Effector memory CD4-positive, alpha-beta T cell (primary cell): ENCODE data around the gene ACP7.
"Not testable (repeated sequence)": the region's sequence is repeated elsewhere in the genome, so short reads cannot be mapped to it uniquely, and the experiment has no call there.

Experiments
- DNase-seq, 3 donors: peaks; one replicate each; pipeline ENCODE4 v3.0.0-alpha.2; 2020
- H3K27ac ChIP-seq: 2 replicates; pipeline ENCODE4 v1.7.0; 2013; ENCODE audit warnings: mild to moderate bottlenecking, low read length, moderate library complexity; ENCODE audit not compliant: insufficient read depth, poor library complexity, severe bottlenecking
- H3K27me3 ChIP-seq: replicated peaks from 2 replicates; pipeline ENCODE4 v1.7.0; 2013; ENCODE audit warnings: mild to moderate bottlenecking, low read length; ENCODE audit not compliant: insufficient read depth, control insufficient read depth, poor library complexity, severe bottlenecking
- H3K36me3 ChIP-seq: 2 replicates; pipeline ENCODE4 v1.7.0; 2013; ENCODE audit warnings: mild to moderate bottlenecking, low read length, moderate library complexity; ENCODE audit not compliant: control insufficient read depth, insufficient read depth
- H3K4me1 ChIP-seq: 2 replicates; pipeline ENCODE4 v1.7.0; 2013; ENCODE audit warnings: low read length, mild to moderate bottlenecking; ENCODE audit not compliant: control insufficient read depth, insufficient read depth, poor library complexity, severe bottlenecking
- H3K4me3 ChIP-seq: 2 replicates; pipeline ENCODE4 v1.7.0; 2013; ENCODE audit warnings: low read length, low read depth, mild to moderate bottlenecking; ENCODE audit not compliant: insufficient read depth, poor library complexity, severe bottlenecking
- H3K9me3 ChIP-seq: 2 replicates; pipeline ENCODE4 v1.7.0; 2013; ENCODE audit warnings: mild to moderate bottlenecking, low read length, moderate library complexity; ENCODE audit not compliant: control insufficient read depth

ACP7 gene

DNA sequence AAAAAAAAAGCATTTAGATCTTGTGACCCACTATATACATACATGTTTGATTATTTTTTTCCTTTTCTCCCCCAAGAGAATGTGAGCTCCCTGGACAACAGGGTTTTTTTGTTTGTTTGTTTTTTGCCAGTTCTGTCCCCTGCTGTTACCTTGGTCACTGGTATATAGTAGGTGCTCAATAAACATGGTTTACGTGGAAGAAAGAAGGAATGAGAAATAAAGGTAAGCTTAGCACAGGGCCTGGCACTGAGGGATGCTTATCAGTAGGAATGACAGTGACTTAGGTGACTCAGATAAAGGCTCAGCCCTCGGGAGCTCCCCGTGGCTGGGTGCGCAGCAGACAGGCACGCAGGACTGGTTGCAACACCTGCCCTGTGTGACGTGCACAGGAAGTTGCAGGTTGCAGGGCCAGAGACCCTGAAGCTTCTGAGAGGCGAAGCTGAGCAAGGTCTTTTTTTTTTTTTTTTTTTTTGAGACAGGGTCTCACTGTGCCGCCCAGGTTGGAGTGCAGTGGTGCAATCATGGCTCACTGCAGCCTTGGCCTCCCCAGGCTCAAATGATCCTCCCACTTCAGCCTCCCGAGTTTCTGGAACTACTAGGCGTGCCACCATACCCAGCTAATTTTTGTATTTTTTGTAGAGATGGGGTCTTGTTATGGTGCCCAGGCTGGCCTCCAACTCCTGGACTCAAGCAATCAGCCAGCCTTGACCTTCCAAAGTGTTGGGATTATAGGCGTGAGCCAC, 31.1 kb downstream of the ACP7 start:
- no peak for DNase-seq
- no peaks in the 10 kb centered on the region for H3K9me3 ChIP-seq
- H3K4me3 ChIP-seq = no peak overlapping the region
- H3K4me1 ChIP-seq = no peaks in the 10 kb centered on the region
- H3K27me3 ChIP-seq = no peaks in the 10 kb centered on the region
- no peaks in the 10 kb centered on the region for H3K36me3 ChIP-seq
- H3K27ac ChIP-seq = no peak overlapping the region

DNA sequence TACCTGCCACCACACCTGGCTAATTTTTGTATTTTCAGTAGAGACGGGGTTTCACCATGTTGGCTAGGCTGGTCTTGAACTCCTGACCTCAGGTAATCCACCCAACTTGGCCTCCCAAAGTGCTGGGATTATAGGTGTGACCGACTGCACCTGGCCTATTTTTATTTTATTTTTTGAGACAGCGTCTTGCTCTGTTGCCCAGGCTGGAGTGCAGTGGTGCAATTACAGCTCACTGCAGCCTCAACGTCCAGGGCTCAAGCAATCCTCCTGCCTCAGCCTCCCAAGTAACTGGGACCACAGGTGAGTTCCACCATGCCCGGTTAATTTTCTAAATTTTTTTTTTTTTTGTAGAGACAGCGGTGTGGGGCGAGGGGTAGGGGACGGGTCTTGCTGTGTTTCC, 32.9 kb downstream of the ACP7 start:
- H3K4me1 ChIP-seq, H3K36me3 ChIP-seq, H3K9me3 ChIP-seq, DNase-seq, H3K27ac ChIP-seq, H3K4me3 ChIP-seq, H3K27me3 ChIP-seq: not testable (repeated sequence)

DNA sequence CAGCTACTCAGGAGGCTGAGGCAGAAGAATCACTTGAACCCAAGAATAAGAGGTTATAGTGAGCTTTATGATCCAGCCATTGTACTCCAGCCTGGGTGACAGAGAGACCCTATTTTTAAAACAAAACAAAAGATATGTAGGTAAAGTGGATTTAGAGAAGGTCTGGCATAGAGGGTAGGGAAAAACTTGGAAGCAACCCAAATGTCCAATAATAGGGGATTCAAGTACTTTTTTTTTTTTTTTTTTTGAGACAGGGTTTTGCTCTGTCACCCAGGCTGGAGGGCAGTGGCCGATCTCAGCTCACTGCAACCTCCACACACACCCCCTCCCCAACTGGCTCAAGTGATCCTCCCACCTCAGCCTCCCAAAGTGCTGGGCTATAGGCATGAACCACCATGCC, 35.7 kb downstream of the ACP7 start:
- Histone ChIP-seq H3K27me3 (no peaks in the 10 kb centered on the region), H3K27ac (no peak overlapping the region), H3K4me3 (no peak overlapping the region), H3K9me3 (no peaks in the 10 kb centered on the region), H3K4me1 (peaks cover under 1% of the 10 kb centered on the region), H3K36me3 (no peaks in the 10 kb centered on the region)
- no peak for DNase-seq

DNA sequence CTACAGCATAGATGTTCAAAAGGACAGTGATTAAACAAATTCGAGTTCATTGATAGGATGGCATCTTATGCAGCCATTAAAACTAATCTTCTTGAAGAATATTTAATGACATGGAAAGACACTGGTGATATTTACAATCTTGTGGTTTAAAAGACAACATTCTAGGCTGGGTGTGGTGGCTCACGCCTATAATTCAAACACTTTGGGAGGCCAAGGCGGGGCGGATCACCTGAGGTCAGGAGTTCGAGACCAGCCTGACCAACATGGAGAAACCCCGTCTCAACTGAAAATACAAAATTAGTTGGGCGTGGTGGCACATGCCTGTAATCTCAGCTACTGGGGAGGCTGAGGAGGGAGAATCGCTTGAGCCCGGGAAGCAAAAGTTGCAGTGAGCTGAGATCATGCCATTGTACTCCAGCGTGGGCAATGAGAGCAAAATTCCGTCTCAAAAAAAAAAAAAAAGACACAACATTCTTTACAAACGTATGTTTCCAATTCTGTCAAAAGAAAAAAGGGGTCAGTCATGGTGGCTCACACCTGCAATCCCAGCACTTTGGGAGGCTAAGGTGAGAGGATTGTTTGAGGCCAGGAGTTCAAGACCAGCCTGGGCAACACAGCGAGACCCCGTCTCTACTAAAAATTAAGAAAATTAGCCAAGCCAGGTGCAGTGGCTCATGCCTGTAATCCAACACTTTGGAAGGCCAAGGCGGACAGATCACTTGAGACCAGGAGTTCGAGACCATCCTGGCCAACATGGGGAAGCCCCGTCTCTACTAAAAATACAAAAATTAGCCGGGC, 39.0 kb downstream of the ACP7 start:
- Histone ChIP-seq H3K4me1 (peaks cover 10% of the 10 kb centered on the region), H3K36me3 (no peaks in the 10 kb centered on the region), H3K27me3 (no peaks in the 10 kb centered on the region), H3K4me3 (no peak overlapping the region), H3K27ac (no peak overlapping the region), H3K9me3 (no peaks in the 10 kb centered on the region)
- DNase-seq = no peak

DNA sequence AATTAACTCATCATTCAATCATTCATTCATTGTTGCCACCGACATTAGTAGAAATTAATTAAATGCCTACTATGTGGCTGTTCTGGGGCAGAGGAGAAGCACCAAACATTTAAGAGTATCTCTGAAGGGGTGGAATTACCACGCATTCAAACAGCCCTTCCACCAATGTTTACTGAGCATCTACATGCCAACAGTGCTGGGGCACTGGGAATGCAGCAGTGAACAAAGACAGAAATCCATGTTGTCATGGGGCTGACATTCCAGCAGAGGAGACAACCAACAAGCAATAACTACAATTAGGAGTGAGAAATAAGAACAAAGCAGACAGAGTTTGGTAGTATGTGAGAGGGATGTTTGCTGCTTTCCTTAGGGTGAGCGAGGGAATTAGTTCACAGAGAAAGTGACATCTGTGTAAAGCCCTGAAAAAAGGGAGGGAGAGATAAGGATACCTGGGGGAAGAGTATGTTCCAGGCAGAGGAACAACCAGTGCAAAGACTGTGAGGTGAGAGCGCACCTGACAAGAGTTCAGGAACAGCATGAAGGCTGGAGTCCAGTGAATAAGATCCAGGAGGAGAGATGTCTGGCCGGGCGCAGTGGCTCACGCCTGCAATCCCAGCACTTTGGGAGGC, 40.1 kb downstream of the ACP7 start:
- Histone ChIP-seq H3K27me3 (no peaks in the 10 kb centered on the region), H3K36me3 (no peaks in the 10 kb centered on the region), H3K4me1 (peaks cover 10% of the 10 kb centered on the region), H3K27ac (no peak overlapping the region), H3K4me3 (no peak overlapping the region), H3K9me3 (no peaks in the 10 kb centered on the region)
- no peak for DNase-seq

DNA sequence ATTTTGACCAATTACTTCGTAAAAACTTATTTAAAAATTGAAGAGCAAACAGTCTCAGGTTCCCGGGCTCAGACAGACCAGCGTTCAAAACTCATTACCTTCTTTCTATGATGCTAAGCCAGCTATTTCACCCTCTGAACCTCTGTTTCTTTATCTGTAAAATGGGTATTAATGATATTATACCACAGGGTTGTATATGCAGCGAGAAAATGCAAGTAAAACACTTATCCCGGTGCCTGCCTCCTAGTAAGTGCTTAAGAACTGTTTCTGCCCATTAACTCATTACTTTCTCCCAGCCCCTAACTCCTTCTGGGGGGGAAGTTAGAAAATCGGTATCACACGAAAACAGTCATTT, 41.0 kb downstream of the ACP7 start:
- H3K27me3 ChIP-seq = no peaks in the 10 kb centered on the region
- peaks cover 10% of the 10 kb centered on the region for H3K4me1 ChIP-seq
- no peaks in the 10 kb centered on the region for H3K9me3 ChIP-seq
- peak overlapping the region; percentile 94 for H3K27ac ChIP-seq
- peak overlapping the region; percentile 84 for H3K4me3 ChIP-seq
- H3K36me3 ChIP-seq = no peaks in the 10 kb centered on the region
- no peak for DNase-seq

DNA sequence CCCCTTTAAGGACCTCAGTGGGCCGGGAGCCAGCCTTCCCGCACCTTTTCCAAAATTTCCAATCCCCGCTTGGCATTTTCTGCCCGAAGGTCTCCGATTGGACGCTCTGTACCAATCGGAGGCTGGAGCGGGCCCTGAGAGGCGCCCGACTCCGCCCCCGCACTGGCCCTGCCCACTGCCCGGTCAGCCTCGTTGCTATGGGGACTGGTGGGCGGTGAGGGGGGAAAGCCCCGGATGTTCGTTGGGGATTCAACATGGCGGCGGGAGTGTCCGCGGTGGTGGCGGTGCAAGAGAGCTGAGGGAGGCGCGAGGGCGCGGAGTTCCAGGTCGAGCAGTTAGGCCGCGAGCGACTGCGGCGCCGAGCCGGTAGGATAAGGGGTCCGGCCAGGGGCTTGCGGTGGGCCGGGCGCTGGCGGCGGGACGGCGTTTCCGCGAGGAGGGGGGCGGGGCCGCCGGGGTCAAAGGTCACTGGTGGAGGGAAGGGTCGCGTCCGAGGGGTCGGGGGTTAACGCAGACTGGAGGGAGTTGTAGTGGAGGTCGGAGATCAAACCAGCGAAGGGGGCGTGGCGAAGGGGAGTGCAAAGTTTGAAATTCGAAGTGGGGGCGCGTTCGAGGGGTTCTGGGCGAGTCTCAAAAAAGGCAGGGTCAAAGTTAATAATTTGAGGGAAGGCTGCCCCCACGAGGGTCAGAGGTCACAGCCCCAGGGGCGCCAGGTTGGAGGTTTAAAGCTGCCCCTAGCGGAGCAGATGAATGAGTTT, 41.6 kb downstream of the ACP7 start, which contains the start of gene PAK4:
TSS of gene PAK4 (plus strand) at position 233 of the 758 bp plus-strand sequence. CDS start 43,768 bp downstream, outside the sequence.
- peak within 1 kb of the TSS; percentile 94 for H3K27ac ChIP-seq
- DNase-seq = peak; percentile 92 to 95 (median 93)
- H3K9me3 ChIP-seq = no peaks in the 10 kb centered on the region
- H3K36me3 ChIP-seq = no peaks in the 10 kb centered on the region
- peak within 1 kb of the TSS; percentile 84 for H3K4me3 ChIP-seq
- H3K27me3 ChIP-seq = no peaks in the 10 kb centered on the region
- H3K4me1 ChIP-seq = peaks cover 10% of the 10 kb centered on the region

DNA sequence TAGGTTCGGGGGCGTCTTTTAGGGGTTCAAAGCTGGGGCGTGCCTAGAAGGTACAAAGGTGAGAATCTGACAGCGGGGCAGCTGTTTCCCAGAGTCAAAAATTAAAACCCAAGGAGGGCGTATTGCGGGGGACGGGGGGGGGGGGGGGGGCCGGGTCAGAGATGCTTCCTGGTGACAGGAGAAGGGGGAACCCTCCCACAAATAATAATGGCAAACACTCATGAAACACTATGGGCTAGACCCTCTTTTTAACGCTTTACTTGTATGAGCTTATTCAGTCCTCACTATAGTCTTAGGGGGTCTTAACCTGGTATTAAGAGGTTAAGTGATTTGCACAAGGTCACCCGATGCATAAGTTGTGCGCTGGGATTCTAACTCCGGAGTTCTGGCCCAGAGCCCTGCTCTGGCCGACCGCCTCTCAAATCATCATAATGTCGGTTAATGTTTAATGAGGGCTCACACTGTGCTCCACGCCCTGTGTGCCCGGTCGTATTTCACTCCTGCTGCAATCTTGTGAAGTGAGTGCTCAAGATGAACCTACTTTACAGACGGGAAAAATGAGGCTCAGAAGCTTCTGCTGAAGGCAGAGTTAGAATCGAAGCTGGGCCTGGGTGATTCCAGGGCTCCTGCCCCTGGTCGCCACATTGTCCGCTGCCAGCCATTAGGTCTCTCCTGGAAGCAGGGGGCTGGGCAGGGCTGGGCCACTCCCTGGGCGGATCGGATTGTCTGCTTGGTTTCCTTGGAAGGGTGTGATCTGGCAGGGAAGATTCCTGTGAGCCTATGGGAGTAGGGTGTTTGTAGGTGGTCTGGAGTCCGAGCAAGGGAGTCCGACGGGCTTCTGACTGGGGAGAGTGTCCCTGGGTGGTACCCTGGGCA, 42.4 kb downstream of the ACP7 start:
- Histone ChIP-seq H3K36me3 (no peaks in the 10 kb centered on the region), H3K9me3 (no peaks in the 10 kb centered on the region), H3K27ac (peak overlapping the region; percentile 94), H3K4me3 (peak overlapping the region; percentile 84), H3K4me1 (peaks cover 10% of the 10 kb centered on the region), H3K27me3 (no peaks in the 10 kb centered on the region)
- DNase-seq = no peak
